ENCODE results near the gene GABPB2.
"Not testable (repeated sequence)": the region's sequence is repeated elsewhere in the genome, so short reads cannot be mapped to it uniquely, and the experiment has no call there.

Gene GABPB2

DNA sequence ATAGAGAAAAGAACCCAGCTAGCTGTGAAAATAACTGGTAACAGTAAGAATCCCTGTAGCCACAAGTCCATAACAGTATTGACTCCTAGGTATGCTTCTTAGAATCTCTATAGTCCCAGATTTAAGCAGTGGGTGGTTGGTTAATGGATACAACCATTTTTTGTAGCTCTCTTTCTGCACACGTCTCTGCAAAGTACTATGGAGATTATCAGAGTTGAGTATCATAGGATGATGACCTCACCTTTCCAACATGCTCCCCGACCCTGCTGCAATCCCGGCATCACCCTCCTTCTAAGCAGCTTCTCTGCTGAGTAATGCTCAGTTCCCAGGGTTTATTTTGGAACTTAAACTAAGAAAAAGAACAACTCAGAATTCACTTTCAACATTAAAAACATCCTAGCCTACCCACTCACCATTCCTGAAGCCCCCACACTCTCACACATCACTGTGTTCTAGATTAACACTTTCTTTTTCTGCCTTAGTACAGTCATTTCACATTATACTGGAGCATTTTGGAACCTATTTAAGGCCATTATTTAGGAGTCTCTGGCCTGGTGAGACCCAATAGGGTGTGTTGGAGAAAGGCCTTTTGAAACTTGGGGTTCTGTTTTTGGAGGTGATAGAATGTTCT lies 7.7 kb upstream of the GABPB2 start:
- Histone ChIP-seq H3K36me3 (ENCODE audit: control insufficient read depth in 4 of 4, insufficient read depth in 4 of 4, low read length in 3 of 4) (peaks cover 0 to 8% (median 3%) of the 10 kb centered on the region in 4 experiments), H3K4me3 (ENCODE audit: control insufficient read depth in 1 of 7, extremely low read depth in 1 of 7, insufficient read depth in 4 of 7, low read depth in 2 of 7, low read length in 6 of 7) (no peak overlapping the region), H3K9me3 (ENCODE audit: control extremely low read depth in 1 of 5, control insufficient read depth in 4 of 5, insufficient read depth in 2 of 5, low read depth in 1 of 5, low read length in 4 of 5) (no peaks in the 10 kb centered on the region), H3K27ac (ENCODE audit: insufficient read depth in 1 of 2, low read depth in 1 of 2, low read length in 2 of 2, poor library complexity in 1 of 2, severe bottlenecking in 2 of 2) (peak overlapping the region in 1 of 2 experiments; percentile 16), H3K27me3 (replicated peaks in 2 of 5; ENCODE audit: control insufficient read depth in 4 of 5, insufficient read depth in 5 of 5, low read length in 4 of 5) (no peaks in the 10 kb centered on the region), H3K4me1 (ENCODE audit: control extremely low read depth in 1 of 4, control insufficient read depth in 4 of 4, insufficient read depth in 4 of 4, low read length in 3 of 4) (peaks cover 7 to 42% (median 24%) of the 10 kb centered on the region in 4 experiments)
- WGBS (ENCODE audit: insufficient coverage): 100% methylated on average over 3 of the region's 3 CpGs
- ChIA-PET POLR2A (no interaction called here), CTCF (interaction anchor here (0.7 to 4.3 kb wide), 5 partner anchors 12 to 37 kb away, joined by 3 to 22 read pairs (median 6); partner anchors contain the start of gene C1orf56)
- DNase-seq: no peak

DNA sequence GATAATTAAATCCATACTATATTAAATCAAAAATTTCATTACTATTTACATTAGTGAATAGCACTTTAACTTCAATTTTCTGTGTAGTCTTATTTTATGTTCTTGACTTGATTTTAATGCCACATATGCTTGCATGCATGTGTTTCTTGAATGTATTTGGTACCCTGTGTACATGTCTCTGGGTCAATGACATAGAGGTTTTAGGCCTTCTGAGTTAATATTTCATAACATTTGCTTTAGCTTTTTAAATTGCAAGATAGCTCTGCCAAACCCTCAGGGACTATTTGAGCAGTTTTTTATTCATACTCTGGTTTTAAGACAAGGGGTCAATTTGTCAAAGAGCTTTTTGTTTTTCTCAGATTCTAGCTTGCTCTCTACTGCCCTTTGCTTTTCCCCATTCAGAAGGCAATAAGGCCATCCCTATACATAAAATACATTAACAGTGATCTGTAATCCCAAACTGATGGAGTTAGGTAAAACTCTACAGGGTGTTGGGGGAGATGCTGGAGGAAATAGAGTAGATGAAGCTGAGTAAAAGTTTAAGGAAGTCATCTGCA lies 5.4 kb upstream of the GABPB2 start:
- DNase-seq: no peak
- H3K36me3 ChIP-seq (ENCODE audit: control insufficient read depth in 4 of 4, insufficient read depth in 4 of 4, low read length in 3 of 4): peaks cover 0 to 7% (median 4%) of the 10 kb centered on the region in 4 experiments
- no peak overlapping the region for H3K4me3 ChIP-seq (ENCODE audit: control insufficient read depth in 1 of 7, extremely low read depth in 1 of 7, insufficient read depth in 4 of 7, low read depth in 2 of 7, low read length in 6 of 7)
- CTCF ChIA-PET: interaction anchor here (0.8 to 1.7 kb wide), 6 partner anchors 15 to 92 kb away, joined by 3 to 5 read pairs (median 4); partner anchors contain the start of gene TNFAIP8L2
- H3K27ac ChIP-seq (ENCODE audit: insufficient read depth in 1 of 2, low read depth in 1 of 2, low read length in 2 of 2, poor library complexity in 1 of 2, severe bottlenecking in 2 of 2): no peak overlapping the region
- peaks cover 0 to 33% (median 22%) of the 10 kb centered on the region in 4 experiments for H3K4me1 ChIP-seq (ENCODE audit: control extremely low read depth in 1 of 4, control insufficient read depth in 4 of 4, insufficient read depth in 4 of 4, low read length in 3 of 4)
- H3K27me3 ChIP-seq (replicated peaks in 2 of 5; ENCODE audit: control insufficient read depth in 4 of 5, insufficient read depth in 5 of 5, low read length in 4 of 5): no peaks in the 10 kb centered on the region
- H3K9me3 ChIP-seq (ENCODE audit: control extremely low read depth in 1 of 5, control insufficient read depth in 4 of 5, insufficient read depth in 2 of 5, low read depth in 1 of 5, low read length in 4 of 5): no peaks in the 10 kb centered on the region
- POLR2A ChIA-PET: no interaction called here

DNA sequence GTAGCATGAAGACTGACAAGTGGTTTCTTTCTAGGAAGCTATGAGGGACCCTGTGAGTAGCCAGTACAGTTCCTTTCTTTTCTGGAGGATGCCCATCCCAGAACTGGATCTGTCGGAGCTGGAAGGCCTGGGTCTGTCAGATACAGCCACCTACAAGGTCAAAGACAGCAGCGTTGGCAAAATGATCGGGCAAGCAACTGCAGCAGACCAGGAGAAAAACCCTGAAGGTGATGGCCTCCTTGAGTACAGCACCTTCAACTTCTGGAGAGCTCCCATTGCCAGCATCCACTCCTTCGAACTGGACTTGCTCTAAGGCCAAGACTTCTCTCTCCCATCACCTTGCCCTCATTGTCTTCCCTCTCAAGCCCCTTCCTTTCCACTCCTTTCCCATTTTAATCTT lies 3.4 kb upstream of the GABPB2 start:
- no peak for DNase-seq
- Histone ChIP-seq H3K9me3 (ENCODE audit: control extremely low read depth in 1 of 5, control insufficient read depth in 4 of 5, insufficient read depth in 2 of 5, low read depth in 1 of 5, low read length in 4 of 5) (no peaks in the 10 kb centered on the region), H3K36me3 (ENCODE audit: control insufficient read depth in 4 of 4, insufficient read depth in 4 of 4, low read length in 3 of 4) (peaks cover 0 to 7% (median 4%) of the 10 kb centered on the region in 4 experiments), H3K27me3 (replicated peaks in 2 of 5; ENCODE audit: control insufficient read depth in 4 of 5, insufficient read depth in 5 of 5, low read length in 4 of 5) (no peaks in the 10 kb centered on the region), H3K4me3 (ENCODE audit: control insufficient read depth in 1 of 7, extremely low read depth in 1 of 7, insufficient read depth in 4 of 7, low read depth in 2 of 7, low read length in 6 of 7) (no peak overlapping the region), H3K27ac (ENCODE audit: insufficient read depth in 1 of 2, low read depth in 1 of 2, low read length in 2 of 2, poor library complexity in 1 of 2, severe bottlenecking in 2 of 2) (no peak overlapping the region), H3K4me1 (ENCODE audit: control extremely low read depth in 1 of 4, control insufficient read depth in 4 of 4, insufficient read depth in 4 of 4, low read length in 3 of 4) (peaks cover 0 to 25% (median 16%) of the 10 kb centered on the region in 4 experiments)
- POLR2A ChIA-PET: no interaction called here
- WGBS (ENCODE audit: insufficient coverage): 98% methylated on average over 4 of the region's 4 CpGs
- CTCF ChIA-PET: interaction anchor here (0.6 to 1.7 kb wide), 3 partner anchors 9 to 89 kb away, joined by 3 to 7 read pairs (median 3); partner anchors contain the start of gene CDC42SE1

DNA sequence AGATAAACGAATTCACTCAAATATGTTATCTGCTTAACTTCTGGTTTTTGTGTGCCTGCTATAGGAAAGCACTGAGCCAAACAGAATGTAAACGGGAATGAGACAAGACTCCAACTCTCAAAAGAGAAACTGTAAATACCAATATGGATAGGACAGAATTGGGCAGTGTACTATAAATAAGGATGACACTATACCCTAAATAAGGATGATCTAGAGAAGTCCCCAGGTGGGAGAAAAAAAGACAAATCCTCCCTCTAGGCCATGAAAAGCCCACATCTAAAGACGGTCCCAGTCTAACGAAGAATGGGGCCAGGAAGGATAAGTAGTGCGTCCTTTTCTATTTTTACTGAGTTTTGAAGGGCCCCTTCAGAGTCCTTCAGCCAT lies 1.5 kb upstream of the GABPB2 start:
- POLR2A ChIA-PET: no interaction called here
- Histone ChIP-seq H3K4me3 (ENCODE audit: control insufficient read depth in 1 of 7, extremely low read depth in 1 of 7, insufficient read depth in 4 of 7, low read depth in 2 of 7, low read length in 6 of 7) (no peak overlapping the region), H3K27me3 (replicated peaks in 2 of 5; ENCODE audit: control insufficient read depth in 4 of 5, insufficient read depth in 5 of 5, low read length in 4 of 5) (no peaks in the 10 kb centered on the region), H3K4me1 (ENCODE audit: control extremely low read depth in 1 of 4, control insufficient read depth in 4 of 4, insufficient read depth in 4 of 4, low read length in 3 of 4) (peaks cover 0 to 25% (median 16%) of the 10 kb centered on the region in 4 experiments), H3K27ac (ENCODE audit: insufficient read depth in 1 of 2, low read depth in 1 of 2, low read length in 2 of 2, poor library complexity in 1 of 2, severe bottlenecking in 2 of 2) (peak overlapping the region in 1 of 2 experiments; percentile 60), H3K36me3 (ENCODE audit: control insufficient read depth in 4 of 4, insufficient read depth in 4 of 4, low read length in 3 of 4) (peaks cover 0 to 7% (median 4%) of the 10 kb centered on the region in 4 experiments), H3K9me3 (ENCODE audit: control extremely low read depth in 1 of 5, control insufficient read depth in 4 of 5, insufficient read depth in 2 of 5, low read depth in 1 of 5, low read length in 4 of 5) (no peaks in the 10 kb centered on the region)
- no peak for DNase-seq
- WGBS (ENCODE audit: insufficient coverage): no CpG with 5 or more reads among the region's 5 CpGs
- CTCF ChIA-PET: interaction anchor here (1.6 kb wide), 1 partner anchor 45 kb away, joined by 3 read pairs; no protein-coding TSS in a partner anchor

DNA sequence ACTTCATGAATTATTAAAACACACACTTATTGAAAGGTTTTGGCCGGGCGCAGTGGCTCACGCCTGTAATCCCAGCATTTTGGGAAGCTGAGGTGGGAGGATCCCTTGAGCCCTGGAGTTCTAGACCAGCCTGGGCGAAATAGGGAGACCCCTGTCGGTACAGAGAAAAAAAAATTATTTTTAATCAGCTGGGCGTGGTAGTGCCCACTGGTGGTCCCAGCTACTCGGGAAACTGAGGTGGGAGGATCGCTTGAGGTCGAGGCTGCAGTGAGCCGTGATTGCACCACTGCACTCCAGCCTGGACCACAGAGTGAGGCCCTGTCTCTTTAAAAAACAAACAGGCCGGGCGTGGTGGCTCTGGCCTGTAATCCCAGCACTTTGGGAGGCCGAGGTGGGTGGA lies 1.7 kb downstream of the GABPB2 start:
- DNase-seq: no peak
- Histone ChIP-seq H3K9me3 (ENCODE audit: control extremely low read depth in 1 of 5, control insufficient read depth in 4 of 5, insufficient read depth in 2 of 5, low read depth in 1 of 5, low read length in 4 of 5) (no peaks in the 10 kb centered on the region), H3K4me3 (ENCODE audit: control insufficient read depth in 1 of 7, extremely low read depth in 1 of 7, insufficient read depth in 4 of 7, low read depth in 2 of 7, low read length in 6 of 7) (no peak overlapping the region), H3K36me3 (ENCODE audit: control insufficient read depth in 4 of 4, insufficient read depth in 4 of 4, low read length in 3 of 4) (peaks cover 0 to 2% (median 2%) of the 10 kb centered on the region in 4 experiments), H3K27ac (ENCODE audit: insufficient read depth in 1 of 2, low read depth in 1 of 2, low read length in 2 of 2, poor library complexity in 1 of 2, severe bottlenecking in 2 of 2) (no peak overlapping the region), H3K4me1 (ENCODE audit: control extremely low read depth in 1 of 4, control insufficient read depth in 4 of 4, insufficient read depth in 4 of 4, low read length in 3 of 4) (peaks cover 0 to 18% (median 16%) of the 10 kb centered on the region in 4 experiments), H3K27me3 (replicated peaks in 2 of 5; ENCODE audit: control insufficient read depth in 4 of 5, insufficient read depth in 5 of 5, low read length in 4 of 5) (no peaks in the 10 kb centered on the region)
- ChIA-PET POLR2A (no interaction called here), CTCF (interaction anchor here (1.0 to 3.0 kb wide), 14 partner anchors 10 to 96 kb away, joined by 3 to 17 read pairs (median 5); partner anchors contain the start of genes CDC42SE1, LYSMD1, MLLT11 and SCNM1)
- 92% methylated on average over 13 of the region's 13 CpGs for WGBS (ENCODE audit: insufficient coverage)

DNA sequence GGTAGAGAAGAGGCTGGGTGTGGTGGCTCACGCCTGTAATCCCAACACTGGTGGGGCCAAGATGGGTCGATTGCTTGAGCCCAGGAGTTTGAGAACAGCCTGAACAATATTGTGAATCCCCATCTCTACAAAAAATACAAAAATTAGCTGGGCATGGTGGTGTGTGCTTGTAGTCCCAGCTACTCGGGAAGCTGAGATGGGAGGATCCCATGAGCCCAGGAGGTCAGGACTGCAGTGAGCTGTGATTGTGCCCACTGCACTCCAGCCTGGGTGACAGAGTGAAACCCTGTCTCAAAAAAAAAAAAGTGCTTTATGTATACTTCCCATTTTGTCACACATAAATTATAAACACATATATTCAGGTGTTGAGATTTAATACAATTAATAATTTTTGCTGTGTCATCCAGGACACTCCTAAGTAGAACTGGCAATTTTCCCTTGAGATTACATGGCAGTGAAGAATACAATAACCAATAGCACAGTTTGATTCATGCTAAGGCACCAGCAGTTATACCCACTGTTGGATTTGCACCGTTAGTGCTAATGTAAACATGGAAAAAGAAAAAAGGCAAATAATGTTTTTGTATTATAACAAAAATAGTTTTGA lies 15.5 kb downstream of the GABPB2 start:
- Histone ChIP-seq H3K36me3 (ENCODE audit: control insufficient read depth in 4 of 4, insufficient read depth in 4 of 4, low read length in 3 of 4) (no peaks in the 10 kb centered on the region), H3K4me1 (ENCODE audit: control extremely low read depth in 1 of 4, control insufficient read depth in 4 of 4, insufficient read depth in 4 of 4, low read length in 3 of 4) (peaks cover 0 to 7% (median 3%) of the 10 kb centered on the region in 4 experiments), H3K27ac (ENCODE audit: insufficient read depth in 1 of 2, low read depth in 1 of 2, low read length in 2 of 2, poor library complexity in 1 of 2, severe bottlenecking in 2 of 2) (no peak overlapping the region), H3K27me3 (replicated peaks in 2 of 5; ENCODE audit: control insufficient read depth in 4 of 5, insufficient read depth in 5 of 5, low read length in 4 of 5) (no peaks in the 10 kb centered on the region), H3K4me3 (ENCODE audit: control insufficient read depth in 1 of 7, extremely low read depth in 1 of 7, insufficient read depth in 4 of 7, low read depth in 2 of 7, low read length in 6 of 7) (no peak overlapping the region), H3K9me3 (ENCODE audit: control extremely low read depth in 1 of 5, control insufficient read depth in 4 of 5, insufficient read depth in 2 of 5, low read depth in 1 of 5, low read length in 4 of 5) (no peaks in the 10 kb centered on the region)
- ChIA-PET CTCF (interaction anchor here (0.7 to 1.6 kb wide), 5 partner anchors 11 to 71 kb away, joined by 3 to 6 read pairs (median 3); partner anchors contain the start of gene TNFAIP8L2), POLR2A (no interaction called here)
- no CpG with 5 or more reads among the region's 4 CpGs for WGBS (ENCODE audit: insufficient coverage)
- no peak for DNase-seq

DNA sequence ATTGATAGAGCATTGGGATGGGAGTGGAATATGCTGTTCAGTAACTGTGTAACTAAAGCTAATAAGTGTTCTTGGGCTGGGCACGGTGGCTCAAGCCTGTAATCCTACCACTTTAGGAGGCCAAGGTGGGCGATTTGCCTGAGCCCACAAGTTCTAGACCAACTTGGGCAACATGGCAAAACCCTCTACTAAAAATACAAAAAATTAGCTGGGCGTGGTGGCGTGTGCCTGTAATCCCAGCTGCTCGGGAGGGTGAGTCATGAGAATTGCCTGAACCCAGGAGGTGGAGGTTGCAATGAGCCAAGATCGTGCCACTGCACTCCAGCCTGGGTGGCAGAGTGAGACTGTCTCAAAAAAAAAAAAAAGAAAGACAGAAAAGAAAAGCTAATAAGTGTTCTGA lies 26.9 kb downstream of the GABPB2 start:
- POLR2A ChIA-PET; H3K9me3 ChIP-seq (ENCODE audit: control extremely low read depth in 1 of 5, control insufficient read depth in 4 of 5, insufficient read depth in 2 of 5, low read depth in 1 of 5, low read length in 4 of 5); H3K27me3 ChIP-seq (replicated peaks in 2 of 5; ENCODE audit: control insufficient read depth in 4 of 5, insufficient read depth in 5 of 5, low read length in 4 of 5); DNase-seq; H3K4me1 ChIP-seq (ENCODE audit: control extremely low read depth in 1 of 4, control insufficient read depth in 4 of 4, insufficient read depth in 4 of 4, low read length in 3 of 4); H3K4me3 ChIP-seq (ENCODE audit: control insufficient read depth in 1 of 7, extremely low read depth in 1 of 7, insufficient read depth in 4 of 7, low read depth in 2 of 7, low read length in 6 of 7); H3K36me3 ChIP-seq (ENCODE audit: control insufficient read depth in 4 of 4, insufficient read depth in 4 of 4, low read length in 3 of 4); H3K27ac ChIP-seq (ENCODE audit: insufficient read depth in 1 of 2, low read depth in 1 of 2, low read length in 2 of 2, poor library complexity in 1 of 2, severe bottlenecking in 2 of 2): not testable (repeated sequence)
- WGBS (ENCODE audit: insufficient coverage): 98% methylated on average over 6 of the region's 6 CpGs
- CTCF ChIA-PET: interaction anchor here (0.7 to 10.5 kb wide), 7 partner anchors 8 to 95 kb away, joined by 3 to 135 read pairs (median 3); partner anchors contain the start of gene TNFAIP8L2

Measured in common myeloid progenitor, CD34-positive (primary cell).